Muscle of back (tissue), 11 donors: ENCODE measurements around the gene C1orf21. TPM values are rescaled to one million over a fixed set of nuclear protein-coding genes. Genes with fewer than 3 reads are reported as not detected.

Source experiments
- DNase-seq, 3 donors: peaks; one replicate each; pipeline versions ENCODE4 v3.0.0 to v3.0.0-alpha.2; 2013
- polyA plus RNA-seq, 10 donors: library from polyadenylated mRNA; unstranded; fragments of 120-200 nt; gene quantifications; one replicate each; pipeline ENCODE4 v1.2.1, GENCODE V29; 2013; ENCODE audit not compliant: insufficient read length in 10 of 10

Gene C1orf21
- polyA plus RNA-seq, 10 donors, result 42.4 to 59.1 (median 52.9) TPM

GRCh38 chr1:184512724-184513123, 125.9 kb downstream of the C1orf21 start:
- DNase-seq, result no peak

GRCh38 chr1:184513421-184513820, 126.6 kb downstream of the C1orf21 start:
- DNase-seq, result no peak

- DNase-seq, result no peak
Measured at GRCh38 chr1:184513966-184514365, 127.1 kb downstream of the C1orf21 start.

- no peak for DNase-seq
Measured at GRCh38 chr1:184514447-184514846, 127.6 kb downstream of the C1orf21 start.

- DNase-seq, result no peak
Measured at GRCh38 chr1:184517130-184517529, 130.3 kb downstream of the C1orf21 start.

- no peak for DNase-seq
Measured at GRCh38 chr1:184518736-184519357, 132.0 kb downstream of the C1orf21 start.

- DNase-seq, result no peak
Measured at GRCh38 chr1:184520336-184520735, 133.5 kb downstream of the C1orf21 start.

- DNase-seq, result no peak
Measured at GRCh38 chr1:184524248-184524647, 137.4 kb downstream of the C1orf21 start.

GRCh38 chr1:184527402-184527801, 140.6 kb downstream of the C1orf21 start:
- no peak for DNase-seq

- DNase-seq, result no peak
Measured at GRCh38 chr1:184530226-184530625, 143.4 kb downstream of the C1orf21 start.

GRCh38 chr1:184531296-184531695, 144.5 kb downstream of the C1orf21 start:
- DNase-seq, result no peak

GRCh38 chr1:184532199-184532598, 145.4 kb downstream of the C1orf21 start:
- no peak for DNase-seq

- no peak for DNase-seq
Measured at GRCh38 chr1:184533049-184533448, 146.2 kb downstream of the C1orf21 start.

- no peak for DNase-seq
Measured at GRCh38 chr1:184533915-184534314, 147.1 kb downstream of the C1orf21 start.

GRCh38 chr1:184534690-184535089, 147.9 kb downstream of the C1orf21 start:
- peak in 1 of 3 donors; percentile 37 for DNase-seq

- DNase-seq, result peak; percentile 37 to 80 (median 47)
Measured at GRCh38 chr1:184535191-184535970, 148.6 kb downstream of the C1orf21 start.

- DNase-seq, result no peak
Measured at GRCh38 chr1:184536246-184536985, 149.6 kb downstream of the C1orf21 start.

GRCh38 chr1:184539580-184539979, 152.8 kb downstream of the C1orf21 start:
- DNase-seq, result no peak

GRCh38 chr1:184541537-184542152, 154.8 kb downstream of the C1orf21 start:
- DNase-seq, result no peak

- no peak for DNase-seq
Measured at GRCh38 chr1:184542291-184542690, 155.5 kb downstream of the C1orf21 start.

GRCh38 chr1:184545601-184546000, 158.8 kb downstream of the C1orf21 start:
- DNase-seq, result no peak

GRCh38 chr1:184552446-184552845, 165.6 kb downstream of the C1orf21 start:
- DNase-seq, result no peak
